WTC11 (cell line): ENCODE results near the gene TRPC4AP. TPM values are rescaled to one million over a fixed set of nuclear protein-coding genes. Genes with fewer than 3 reads are reported as not detected.

ENCODE experiments used
- ATAC-seq: fragments of 200-7000 bp; cut with Tn5 transposase; 2 replicates; pipeline ENCODE4 v1.10.0; 2021; ENCODE audit warnings: mild to moderate bottlenecking, moderate library complexity
- CTCF ChIA-PET: fragments of 300-600 bp; sonication (Branson Sonifier 250); formaldehyde crosslinking; loops from one replicate; lab custom pipeline; 2021; ENCODE audit warnings: antibody characterized with exemption; lab: Charles Lee
- POLR2A ChIA-PET: fragments of 350-600 bp; sonication (Branson Sonifier 250); formaldehyde crosslinking; loops from one replicate; lab custom pipeline; 2021; ENCODE audit warnings: antibody characterized with exemption; lab: Charles Lee
- DNase-seq: peaks from one replicate; pipeline ENCODE4 v3.0.0; 2021; ENCODE audit warnings: low spot score
- H3K27ac Mint-ChIP-seq: 2 replicates; pipeline ENCODE4 v1.8.0; 2021; ENCODE audit warnings: mixed read lengths
- H3K27me3 Mint-ChIP-seq: 2 replicates; pipeline ENCODE4 v1.8.0; 2021; ENCODE audit warnings: low read depth, mild to moderate bottlenecking, moderate library complexity, mixed read lengths
- H3K36me3 Mint-ChIP-seq: 2 replicates; pipeline ENCODE4 v1.8.0; 2021; ENCODE audit warnings: mixed read lengths
- H3K4me1 Mint-ChIP-seq: 2 replicates; pipeline ENCODE4 v1.8.0; 2022; ENCODE audit warnings: mixed read lengths
- H3K4me3 Mint-ChIP-seq: 2 replicates; pipeline ENCODE4 v1.8.0; 2021; ENCODE audit warnings: mild to moderate bottlenecking, moderate library complexity, mixed read lengths
- H3K9me3 Mint-ChIP-seq: 2 replicates; pipeline ENCODE4 v1.8.0; 2021; ENCODE audit warnings: mixed read lengths
- ELF4 ChIP-seq: sonication (generic); formaldehyde crosslinking; IDR thresholded peaks from 2 replicates; pipeline ENCODE4 v1.8.1; 2022; ENCODE audit warnings: low read depth, mild to moderate bottlenecking, moderate library complexity, missing genetic modification reagents
- GABPB1 ChIP-seq: sonication (generic); formaldehyde crosslinking; IDR thresholded peaks from 2 replicates; pipeline ENCODE4 v1.8.1; 2023; ENCODE audit warnings: mild to moderate bottlenecking, missing genetic modification reagents
- IRF2 ChIP-seq: sonication (generic); formaldehyde crosslinking; IDR thresholded peaks from 2 replicates; pipeline ENCODE4 v1.8.0; 2022; ENCODE audit warnings: low read depth, missing genetic modification reagents, borderline replicate concordance
- MYBL2 ChIP-seq: sonication (generic); formaldehyde crosslinking; IDR thresholded peaks from 2 replicates; pipeline ENCODE4 v1.8.1; 2023; ENCODE audit warnings: mild to moderate bottlenecking, moderate library complexity, missing genetic modification reagents
- NR3C1 ChIP-seq: sonication (generic); formaldehyde crosslinking; conservative IDR thresholded peaks from 2 replicates; pipeline ENCODE4 v1.8.1; 2023; ENCODE audit warnings: low read depth, mild to moderate bottlenecking, missing genetic modification reagents
- OVOL2 ChIP-seq: fragments of 250-450 bp; sonication (Bioruptor Pico); IDR thresholded peaks from 2 replicates; pipeline ENCODE4 v1.9.0; 2021; ENCODE audit warnings: mild to moderate bottlenecking, borderline replicate concordance
- SMAD3 ChIP-seq: sonication (generic); formaldehyde crosslinking; IDR thresholded peaks from 2 replicates; pipeline ENCODE4 v1.8.0; 2022; ENCODE audit warnings: missing genetic modification reagents, mild to moderate bottlenecking, borderline replicate concordance
- SMAD4 ChIP-seq: sonication (generic); formaldehyde crosslinking; IDR thresholded peaks from 2 replicates; pipeline ENCODE4 v1.8.0; 2022; ENCODE audit warnings: mild to moderate bottlenecking, missing genetic modification reagents
- SOX15 ChIP-seq: fragments of 250-450 bp; sonication (Bioruptor Pico); IDR thresholded peaks from 2 replicates; pipeline ENCODE4 v1.9.0; 2021; ENCODE audit warnings: mild to moderate bottlenecking
- TP53 ChIP-seq: sonication (generic); formaldehyde crosslinking; IDR thresholded peaks from 2 replicates; pipeline ENCODE4 v1.8.1; 2023; ENCODE audit warnings: mild to moderate bottlenecking, missing genetic modification reagents
- ZNF219 ChIP-seq: sonication (generic); formaldehyde crosslinking; IDR thresholded peaks from 2 replicates; pipeline ENCODE4 v1.8.0; 2023; ENCODE audit warnings: missing genetic modification reagents, mild to moderate bottlenecking, borderline replicate concordance
- ZNF232 ChIP-seq: sonication (generic); formaldehyde crosslinking; IDR thresholded peaks from 2 replicates; pipeline ENCODE4 v1.8.0; 2022; ENCODE audit warnings: mild to moderate bottlenecking, missing genetic modification reagents
- ZNF263 ChIP-seq: sonication (generic); formaldehyde crosslinking; IDR thresholded peaks from 2 replicates; pipeline ENCODE4 v1.8.1; 2022; ENCODE audit warnings: low read depth, mild to moderate bottlenecking, moderate library complexity, missing genetic modification reagents
- total RNA-seq: library from RNA; stranded (reverse); gene quantifications from 3 replicates; pipeline ENCODE4 v1.2.3, GENCODE V29; 2021
- TF ChIP-seq, protein P1 (sequence below): sonication (generic); formaldehyde crosslinking; IDR thresholded peaks from 2 replicates; pipeline ENCODE4 v1.8.0; 2022; ENCODE audit warnings: mild to moderate bottlenecking, missing genetic modification reagents
- TF ChIP-seq, protein P2 (sequence below): fragments of 200-600 bp; IDR thresholded peaks from 2 replicates; pipeline ENCODE4 v1.8.0; 2022; ENCODE audit warnings: antibody characterized with exemption
- TF ChIP-seq, protein P3 (sequence below): sonication (generic); formaldehyde crosslinking; IDR thresholded peaks from 2 replicates; pipeline ENCODE4 v1.8.1; 2023; ENCODE audit warnings: mild to moderate bottlenecking, missing genetic modification reagents, moderate library complexity
- TF ChIP-seq, protein P4 (sequence below): sonication (generic); formaldehyde crosslinking; IDR thresholded peaks from 2 replicates; pipeline ENCODE4 v1.8.0; 2023; ENCODE audit warnings: mild to moderate bottlenecking, missing genetic modification reagents
- TF ChIP-seq, protein P5 (sequence below): sonication (generic); formaldehyde crosslinking; IDR thresholded peaks from 2 replicates; pipeline ENCODE4 v1.8.1; 2022; ENCODE audit warnings: mild to moderate bottlenecking, moderate library complexity, missing genetic modification reagents
- TF ChIP-seq, protein P6 (sequence below): sonication (generic); formaldehyde crosslinking; IDR thresholded peaks from 2 replicates; pipeline ENCODE4 v1.8.1; 2023; ENCODE audit warnings: mild to moderate bottlenecking, moderate library complexity, missing genetic modification reagents
- TF ChIP-seq, protein P7 (sequence below): sonication (generic); formaldehyde crosslinking; IDR thresholded peaks from 2 replicates; pipeline ENCODE4 v1.8.1; 2022; ENCODE audit warnings: low read depth, mild to moderate bottlenecking, moderate library complexity, missing genetic modification reagents, borderline replicate concordance
- TF ChIP-seq, protein P8 (sequence below): sonication (generic); formaldehyde crosslinking; IDR thresholded peaks from 2 replicates; pipeline ENCODE4 v1.8.0; 2022; ENCODE audit warnings: mild to moderate bottlenecking, missing genetic modification reagents

TRPC4AP gene
- total RNA-seq, 1 experiment from 2014 or later = 73.8 TPM

DNA sequence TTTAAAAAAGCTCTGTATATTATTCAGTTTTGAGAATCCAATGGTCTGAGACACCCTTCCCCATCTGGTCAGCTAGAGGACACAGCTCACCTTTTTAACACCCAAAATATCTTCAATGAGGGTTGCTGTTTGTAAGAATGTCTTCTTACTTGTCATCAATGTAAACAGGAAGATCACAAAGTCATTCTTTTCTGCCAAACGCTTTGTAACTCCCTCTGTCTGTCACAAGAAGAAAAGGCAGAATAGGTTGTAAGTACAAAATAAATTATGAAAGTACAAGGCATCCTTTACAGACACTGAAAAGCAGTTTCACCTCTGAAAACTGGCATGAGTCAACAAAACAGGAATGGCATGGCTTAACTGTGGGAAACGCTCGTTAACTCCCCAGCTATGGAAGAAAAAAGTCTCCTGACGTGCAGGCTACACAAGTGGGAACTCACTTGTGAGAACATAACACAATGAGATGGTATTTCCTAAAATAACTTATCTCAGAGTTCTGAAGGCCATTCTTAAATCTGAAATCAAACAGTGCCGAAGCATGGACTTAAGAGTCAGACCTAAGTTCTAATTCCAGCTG is 42.7 kb downstream of the TRPC4AP start:
- ChIA-PET POLR2A (no interaction called here), CTCF (no interaction called here)
- ATAC-seq = no peak
- no peak for DNase-seq
- Mint-ChIP-seq H3K4me1 (peaks cover 15% of the 10 kb centered on the region), H3K9me3 (no peaks in the 10 kb centered on the region), H3K27ac (peak overlapping the region; percentile 65; the same call in 1 of the 2 replicates), H3K36me3 (peaks cover 44% of the 10 kb centered on the region), H3K4me3 (no peak overlapping the region), H3K27me3 (no peaks in the 10 kb centered on the region)
- TF ChIP-seq TP53 (CRISPR knock-in tag) = no peak
- TF ChIP-seq, protein P1, sequence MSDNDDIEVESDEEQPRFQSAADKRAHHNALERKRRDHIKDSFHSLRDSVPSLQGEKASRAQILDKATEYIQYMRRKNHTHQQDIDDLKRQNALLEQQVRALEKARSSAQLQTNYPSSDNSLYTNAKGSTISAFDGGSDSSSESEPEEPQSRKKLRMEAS (CRISPR knock-in tag) = no peak
- TF ChIP-seq SMAD3 (CRISPR knock-in tag) = no peak
- TF ChIP-seq MYBL2 (CRISPR knock-in tag) = no peak

DNA sequence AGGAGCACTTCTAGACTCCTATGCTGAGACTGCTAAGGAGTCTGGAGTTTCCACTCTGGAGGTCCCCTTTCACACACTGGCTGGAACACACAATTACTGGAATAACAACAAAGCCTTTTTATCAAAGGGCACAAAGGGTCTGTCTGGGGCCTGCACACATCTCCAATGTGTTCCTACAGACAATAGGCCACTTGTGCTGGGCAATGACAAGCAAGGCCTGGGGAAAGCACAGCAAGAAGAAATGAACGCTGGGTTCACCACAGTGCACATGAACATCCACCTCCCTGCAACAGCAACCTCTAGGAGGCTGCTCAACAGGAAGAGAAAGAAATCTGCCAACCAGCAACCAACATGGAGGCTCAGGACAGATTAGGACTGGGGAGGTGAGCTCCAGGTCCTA is 43.9 kb downstream of the TRPC4AP start:
- no peak overlapping the region for H3K27ac Mint-ChIP-seq
- no peaks in the 10 kb centered on the region for H3K27me3 Mint-ChIP-seq
- ATAC-seq = no peak
- peaks cover 48% of the 10 kb centered on the region for H3K36me3 Mint-ChIP-seq
- H3K4me1 Mint-ChIP-seq = peaks cover 9% of the 10 kb centered on the region
- no peak overlapping the region for H3K4me3 Mint-ChIP-seq
- no peak for DNase-seq
- H3K9me3 Mint-ChIP-seq = no peaks in the 10 kb centered on the region
- POLR2A ChIA-PET = no interaction called here
- TF ChIP-seq ZNF263 (CRISPR knock-in tag) = no peak
- no peak for TF ChIP-seq IRF2
- no peak for TF ChIP-seq NR3C1
- TF ChIP-seq ZNF219 (CRISPR knock-in tag) = no peak
- no peak for TF ChIP-seq TP53 (CRISPR knock-in tag)
- TF ChIP-seq SOX15 (CRISPR knock-in tag) = no peak
- no peak for TF ChIP-seq SMAD4
- TF ChIP-seq, protein P2, sequence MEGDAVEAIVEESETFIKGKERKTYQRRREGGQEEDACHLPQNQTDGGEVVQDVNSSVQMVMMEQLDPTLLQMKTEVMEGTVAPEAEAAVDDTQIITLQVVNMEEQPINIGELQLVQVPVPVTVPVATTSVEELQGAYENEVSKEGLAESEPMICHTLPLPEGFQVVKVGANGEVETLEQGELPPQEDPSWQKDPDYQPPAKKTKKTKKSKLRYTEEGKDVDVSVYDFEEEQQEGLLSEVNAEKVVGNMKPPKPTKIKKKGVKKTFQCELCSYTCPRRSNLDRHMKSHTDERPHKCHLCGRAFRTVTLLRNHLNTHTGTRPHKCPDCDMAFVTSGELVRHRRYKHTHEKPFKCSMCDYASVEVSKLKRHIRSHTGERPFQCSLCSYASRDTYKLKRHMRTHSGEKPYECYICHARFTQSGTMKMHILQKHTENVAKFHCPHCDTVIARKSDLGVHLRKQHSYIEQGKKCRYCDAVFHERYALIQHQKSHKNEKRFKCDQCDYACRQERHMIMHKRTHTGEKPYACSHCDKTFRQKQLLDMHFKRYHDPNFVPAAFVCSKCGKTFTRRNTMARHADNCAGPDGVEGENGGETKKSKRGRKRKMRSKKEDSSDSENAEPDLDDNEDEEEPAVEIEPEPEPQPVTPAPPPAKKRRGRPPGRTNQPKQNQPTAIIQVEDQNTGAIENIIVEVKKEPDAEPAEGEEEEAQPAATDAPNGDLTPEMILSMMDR = no peak
- TF ChIP-seq, protein P3, sequence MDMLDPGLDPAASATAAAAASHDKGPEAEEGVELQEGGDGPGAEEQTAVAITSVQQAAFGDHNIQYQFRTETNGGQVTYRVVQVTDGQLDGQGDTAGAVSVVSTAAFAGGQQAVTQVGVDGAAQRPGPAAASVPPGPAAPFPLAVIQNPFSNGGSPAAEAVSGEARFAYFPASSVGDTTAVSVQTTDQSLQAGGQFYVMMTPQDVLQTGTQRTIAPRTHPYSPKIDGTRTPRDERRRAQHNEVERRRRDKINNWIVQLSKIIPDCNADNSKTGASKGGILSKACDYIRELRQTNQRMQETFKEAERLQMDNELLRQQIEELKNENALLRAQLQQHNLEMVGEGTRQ = no peak
- TF ChIP-seq SMAD3 (CRISPR knock-in tag) = no peak
- no peak for TF ChIP-seq ELF4
- TF ChIP-seq, protein P4, sequence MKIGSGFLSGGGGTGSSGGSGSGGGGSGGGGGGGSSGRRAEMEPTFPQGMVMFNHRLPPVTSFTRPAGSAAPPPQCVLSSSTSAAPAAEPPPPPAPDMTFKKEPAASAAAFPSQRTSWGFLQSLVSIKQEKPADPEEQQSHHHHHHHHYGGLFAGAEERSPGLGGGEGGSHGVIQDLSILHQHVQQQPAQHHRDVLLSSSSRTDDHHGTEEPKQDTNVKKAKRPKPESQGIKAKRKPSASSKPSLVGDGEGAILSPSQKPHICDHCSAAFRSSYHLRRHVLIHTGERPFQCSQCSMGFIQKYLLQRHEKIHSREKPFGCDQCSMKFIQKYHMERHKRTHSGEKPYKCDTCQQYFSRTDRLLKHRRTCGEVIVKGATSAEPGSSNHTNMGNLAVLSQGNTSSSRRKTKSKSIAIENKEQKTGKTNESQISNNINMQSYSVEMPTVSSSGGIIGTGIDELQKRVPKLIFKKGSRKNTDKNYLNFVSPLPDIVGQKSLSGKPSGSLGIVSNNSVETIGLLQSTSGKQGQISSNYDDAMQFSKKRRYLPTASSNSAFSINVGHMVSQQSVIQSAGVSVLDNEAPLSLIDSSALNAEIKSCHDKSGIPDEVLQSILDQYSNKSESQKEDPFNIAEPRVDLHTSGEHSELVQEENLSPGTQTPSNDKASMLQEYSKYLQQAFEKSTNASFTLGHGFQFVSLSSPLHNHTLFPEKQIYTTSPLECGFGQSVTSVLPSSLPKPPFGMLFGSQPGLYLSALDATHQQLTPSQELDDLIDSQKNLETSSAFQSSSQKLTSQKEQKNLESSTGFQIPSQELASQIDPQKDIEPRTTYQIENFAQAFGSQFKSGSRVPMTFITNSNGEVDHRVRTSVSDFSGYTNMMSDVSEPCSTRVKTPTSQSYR = no peak
- TF ChIP-seq, protein P5, sequence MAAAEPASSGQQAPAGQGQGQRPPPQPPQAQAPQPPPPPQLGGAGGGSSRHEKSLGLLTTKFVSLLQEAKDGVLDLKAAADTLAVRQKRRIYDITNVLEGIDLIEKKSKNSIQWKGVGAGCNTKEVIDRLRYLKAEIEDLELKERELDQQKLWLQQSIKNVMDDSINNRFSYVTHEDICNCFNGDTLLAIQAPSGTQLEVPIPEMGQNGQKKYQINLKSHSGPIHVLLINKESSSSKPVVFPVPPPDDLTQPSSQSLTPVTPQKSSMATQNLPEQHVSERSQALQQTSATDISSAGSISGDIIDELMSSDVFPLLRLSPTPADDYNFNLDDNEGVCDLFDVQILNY (CRISPR knock-in tag) = no peak
- TF ChIP-seq, protein P6, sequence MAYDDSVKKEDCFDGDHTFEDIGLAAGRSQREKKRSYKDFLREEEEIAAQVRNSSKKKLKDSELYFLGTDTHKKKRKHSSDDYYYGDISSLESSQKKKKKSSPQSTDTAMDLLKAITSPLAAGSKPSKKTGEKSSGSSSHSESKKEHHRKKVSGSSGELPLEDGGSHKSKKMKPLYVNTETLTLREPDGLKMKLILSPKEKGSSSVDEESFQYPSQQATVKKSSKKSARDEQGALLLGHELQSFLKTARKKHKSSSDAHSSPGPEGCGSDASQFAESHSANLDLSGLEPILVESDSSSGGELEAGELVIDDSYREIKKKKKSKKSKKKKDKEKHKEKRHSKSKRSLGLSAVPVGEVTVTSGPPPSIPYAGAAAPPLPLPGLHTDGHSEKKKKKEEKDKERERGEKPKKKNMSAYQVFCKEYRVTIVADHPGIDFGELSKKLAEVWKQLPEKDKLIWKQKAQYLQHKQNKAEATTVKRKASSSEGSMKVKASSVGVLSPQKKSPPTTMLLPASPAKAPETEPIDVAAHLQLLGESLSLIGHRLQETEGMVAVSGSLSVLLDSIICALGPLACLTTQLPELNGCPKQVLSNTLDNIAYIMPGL = no peak
- TF ChIP-seq, protein P7, sequence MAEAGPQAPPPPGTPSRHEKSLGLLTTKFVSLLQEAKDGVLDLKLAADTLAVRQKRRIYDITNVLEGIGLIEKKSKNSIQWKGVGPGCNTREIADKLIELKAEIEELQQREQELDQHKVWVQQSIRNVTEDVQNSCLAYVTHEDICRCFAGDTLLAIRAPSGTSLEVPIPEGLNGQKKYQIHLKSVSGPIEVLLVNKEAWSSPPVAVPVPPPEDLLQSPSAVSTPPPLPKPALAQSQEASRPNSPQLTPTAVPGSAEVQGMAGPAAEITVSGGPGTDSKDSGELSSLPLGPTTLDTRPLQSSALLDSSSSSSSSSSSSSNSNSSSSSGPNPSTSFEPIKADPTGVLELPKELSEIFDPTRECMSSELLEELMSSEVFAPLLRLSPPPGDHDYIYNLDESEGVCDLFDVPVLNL (CRISPR knock-in tag) = no peak
- TF ChIP-seq, protein P8, sequence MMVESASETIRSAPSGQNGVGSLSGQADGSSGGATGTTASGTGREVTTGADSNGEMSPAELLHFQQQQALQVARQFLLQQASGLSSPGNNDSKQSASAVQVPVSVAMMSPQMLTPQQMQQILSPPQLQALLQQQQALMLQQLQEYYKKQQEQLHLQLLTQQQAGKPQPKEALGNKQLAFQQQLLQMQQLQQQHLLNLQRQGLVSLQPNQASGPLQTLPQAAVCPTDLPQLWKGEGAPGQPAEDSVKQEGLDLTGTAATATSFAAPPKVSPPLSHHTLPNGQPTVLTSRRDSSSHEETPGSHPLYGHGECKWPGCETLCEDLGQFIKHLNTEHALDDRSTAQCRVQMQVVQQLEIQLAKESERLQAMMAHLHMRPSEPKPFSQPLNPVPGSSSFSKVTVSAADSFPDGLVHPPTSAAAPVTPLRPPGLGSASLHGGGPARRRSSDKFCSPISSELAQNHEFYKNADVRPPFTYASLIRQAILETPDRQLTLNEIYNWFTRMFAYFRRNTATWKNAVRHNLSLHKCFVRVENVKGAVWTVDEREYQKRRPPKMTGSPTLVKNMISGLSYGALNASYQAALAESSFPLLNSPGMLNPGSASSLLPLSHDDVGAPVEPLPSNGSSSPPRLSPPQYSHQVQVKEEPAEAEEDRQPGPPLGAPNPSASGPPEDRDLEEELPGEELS (CRISPR knock-in tag) = no peak
- TF ChIP-seq OVOL2 (CRISPR knock-in tag) = no peak
- TF ChIP-seq ZNF232 (CRISPR knock-in tag) = no peak
- TF ChIP-seq GABPB1 (CRISPR knock-in tag) = no peak
- CTCF ChIA-PET = no interaction called here
